GM19438 (cell line): ENCODE results near the gene TRMT61A.

Experiments
- ATAC-seq: cut with Tn5 transposase; IDR thresholded peaks from one replicate; pipeline ENCODE4 v1.9.1; 2021; ENCODE audit warnings: low read depth; ENCODE audit not compliant: unreplicated experiment

The TRMT61A gene

DNA sequence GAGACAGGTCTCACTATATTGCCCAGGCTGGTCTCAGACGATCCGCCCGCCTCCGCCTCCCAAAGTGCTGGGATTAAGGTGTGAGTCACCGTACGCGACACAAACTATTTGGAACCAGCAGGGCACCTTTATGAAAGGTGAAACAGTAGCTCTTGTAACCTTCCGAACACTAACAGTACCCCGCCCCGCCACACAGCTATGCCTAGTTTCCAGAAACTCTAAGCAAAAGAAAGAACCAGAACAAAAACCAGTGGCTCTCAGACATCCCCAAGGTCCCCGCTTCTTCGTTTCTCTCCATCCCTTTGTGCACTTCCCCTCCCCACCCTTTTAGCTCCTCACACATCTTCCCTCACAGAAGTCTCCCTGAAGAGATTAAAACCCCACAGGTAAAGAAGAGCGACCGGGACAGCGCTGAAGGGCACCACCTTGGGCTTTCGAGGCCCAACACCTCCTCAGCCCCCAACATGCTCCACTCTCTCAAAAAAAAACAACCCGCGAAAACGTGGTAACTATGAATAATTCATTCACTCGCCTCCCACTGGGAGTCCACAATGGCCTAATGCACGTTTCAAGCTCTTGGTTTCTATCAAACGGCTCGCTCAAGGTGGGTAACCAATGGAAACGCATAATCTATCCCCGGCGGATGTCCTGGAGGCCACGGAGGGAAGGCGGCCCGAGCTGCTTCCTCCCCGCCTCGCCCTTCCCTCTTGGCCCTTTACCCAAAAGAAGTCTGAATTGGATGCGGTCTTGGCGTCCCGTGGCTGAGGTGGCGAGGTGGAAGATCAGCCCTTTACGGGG is 32.6 kb downstream of the TRMT61A start:
- ATAC-seq = peak; percentile 25

DNA sequence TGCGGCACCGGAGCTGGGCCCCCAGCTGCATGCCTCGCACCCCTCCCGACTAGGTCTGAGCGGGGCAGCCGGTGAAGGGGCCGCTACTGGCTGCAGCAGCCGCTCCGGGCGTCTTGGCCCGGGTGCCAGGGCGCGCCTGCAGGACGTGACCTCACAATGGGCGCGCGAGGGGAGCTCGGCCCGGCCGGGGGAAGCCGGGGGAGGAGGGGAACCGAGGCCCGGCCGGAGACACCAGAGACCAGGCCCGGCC is 33.1 kb downstream of the TRMT61A start:
- ATAC-seq = peak; percentile 21

DNA sequence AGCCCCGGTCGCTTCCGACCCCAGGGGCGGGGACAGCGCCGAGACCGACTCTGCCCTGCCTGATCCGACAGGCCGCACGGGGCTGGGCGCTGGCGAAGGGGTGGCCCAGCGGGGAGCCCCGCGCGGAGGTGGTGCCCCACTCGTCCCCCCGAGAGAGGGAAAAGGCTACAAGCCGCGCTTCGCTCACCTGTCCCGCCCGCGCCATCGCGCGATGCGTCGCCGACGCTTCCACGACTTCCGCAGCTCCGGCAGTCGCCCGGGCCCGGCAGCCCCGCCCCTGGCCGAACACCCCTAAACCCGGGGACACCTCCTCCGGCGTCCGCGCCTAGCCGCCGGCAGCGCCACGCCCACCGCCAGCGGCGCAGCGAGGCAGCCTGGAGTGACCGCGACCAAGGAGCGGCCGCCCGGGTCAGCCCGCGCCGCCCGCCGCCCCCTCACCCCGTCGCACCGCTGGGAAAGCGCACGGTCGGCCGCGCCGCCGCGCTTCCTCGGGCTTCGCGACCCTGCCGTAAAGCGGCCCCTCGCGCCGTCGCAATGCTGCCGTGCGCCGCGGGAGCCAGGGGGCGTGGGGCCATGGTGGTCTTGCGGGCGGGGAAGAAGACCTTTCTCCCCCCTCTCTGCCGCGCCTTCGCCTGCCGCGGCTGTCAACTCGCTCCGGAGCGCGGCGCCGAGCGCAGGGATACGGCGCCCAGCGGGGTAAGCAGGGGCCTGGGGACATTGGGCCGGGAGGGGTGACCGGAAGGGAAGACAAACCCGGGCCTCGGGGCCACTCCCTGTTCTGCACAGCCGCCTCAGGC is 33.6 kb downstream of the TRMT61A start, which contains the start of the genes BAG5 and COA8:
TSS of gene BAG5 (minus strand) at position 229 of the 797 bp plus-strand sequence. CDS start 1,493 bp downstream, outside the sequence.
TSS of gene COA8 (plus strand) at position 532 of the 797 bp plus-strand sequence. CDS start at position 574, 42 bp downstream.
- ATAC-seq = peak; percentile 66

DNA sequence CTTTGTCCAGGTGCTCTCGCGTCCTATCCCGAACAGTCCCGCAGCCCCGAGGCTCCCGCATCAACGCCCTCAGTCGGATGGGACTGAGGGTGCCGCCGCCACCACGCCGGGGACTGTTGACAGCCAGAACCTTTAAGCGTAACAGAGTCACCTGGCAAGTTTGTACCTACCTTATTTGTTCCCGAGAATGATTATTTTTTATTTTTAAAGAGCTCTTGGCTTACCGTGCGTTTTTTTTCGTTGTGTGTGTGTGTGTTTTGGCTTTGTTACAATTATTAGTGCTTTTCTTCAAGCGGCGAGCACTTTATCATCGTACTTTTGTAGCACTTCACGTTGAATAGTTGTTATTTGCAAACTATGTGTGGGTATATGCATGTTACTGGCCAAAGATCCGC is 34.2 kb downstream of the TRMT61A start:
- ATAC-seq = no peak

DNA sequence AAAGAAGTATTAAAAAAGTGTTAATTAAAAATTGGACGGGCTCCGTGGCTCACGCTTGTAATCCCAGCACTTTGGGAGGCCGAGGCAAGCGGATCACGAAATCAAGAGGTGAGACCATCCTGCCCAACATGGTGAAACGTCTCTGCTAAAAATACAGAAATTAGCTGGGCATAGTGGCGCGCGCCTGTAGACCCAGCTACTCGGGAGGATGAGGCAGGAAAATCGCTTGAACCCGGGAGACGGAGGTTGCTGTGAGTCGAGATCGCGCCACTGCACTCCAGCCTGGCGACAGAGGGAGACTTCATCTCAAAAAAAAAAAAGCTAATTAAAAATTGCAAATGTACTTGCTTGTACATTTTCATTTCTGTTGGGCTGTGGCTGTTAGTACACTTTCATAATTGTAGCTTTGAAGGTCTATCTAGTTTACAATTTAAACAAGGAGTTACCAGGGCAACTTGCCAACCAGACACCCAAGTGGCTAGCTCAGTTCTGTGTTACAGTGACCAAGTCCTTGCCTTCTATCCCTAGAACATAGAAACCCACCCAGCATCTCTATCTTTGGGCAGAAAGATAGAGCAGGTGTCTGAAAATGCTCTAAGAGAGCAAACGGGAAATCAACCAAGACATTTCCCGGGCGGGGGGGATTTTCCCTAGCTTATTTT is 35.0 kb downstream of the TRMT61A start:
- no peak for ATAC-seq

DNA sequence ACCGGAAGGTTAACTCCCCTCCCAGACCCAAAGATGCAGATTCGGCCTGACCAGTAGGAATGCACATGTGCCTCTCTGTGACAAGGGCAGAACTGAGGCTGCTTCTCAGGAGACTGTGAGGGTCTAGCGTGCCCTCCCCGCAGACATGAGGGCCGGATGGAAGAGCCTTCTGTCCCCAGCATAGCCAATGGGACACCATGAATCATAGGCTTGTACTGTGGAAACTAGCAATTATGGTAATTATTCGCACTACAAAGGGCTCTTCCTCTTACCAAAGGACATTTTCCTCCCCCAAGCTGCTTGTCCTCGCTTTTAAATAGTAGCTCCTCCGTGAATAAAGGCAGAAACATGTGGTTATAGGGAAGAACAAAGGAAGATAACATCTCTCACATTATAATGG is 40.0 kb downstream of the TRMT61A start:
- no peak for ATAC-seq

DNA sequence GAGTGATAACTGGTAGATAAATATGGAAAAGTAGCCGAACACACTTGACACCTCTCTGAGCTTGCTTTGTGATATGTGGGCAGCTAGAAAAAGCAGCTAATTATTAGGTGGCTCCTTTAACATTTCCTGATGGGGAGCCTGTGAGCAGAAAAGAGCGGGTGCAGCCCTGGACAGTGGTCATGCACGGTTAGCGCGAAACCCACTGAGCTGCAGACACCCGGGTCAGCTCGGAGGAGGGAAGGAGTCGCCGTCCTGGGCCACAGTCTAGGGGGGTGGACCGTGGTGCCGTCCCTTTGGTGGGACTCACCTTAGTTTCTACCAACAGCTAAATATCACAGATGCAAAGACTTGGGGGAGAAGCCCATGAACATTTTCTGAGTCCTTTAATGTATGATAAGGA is 40.4 kb downstream of the TRMT61A start:
- no peak for ATAC-seq

DNA sequence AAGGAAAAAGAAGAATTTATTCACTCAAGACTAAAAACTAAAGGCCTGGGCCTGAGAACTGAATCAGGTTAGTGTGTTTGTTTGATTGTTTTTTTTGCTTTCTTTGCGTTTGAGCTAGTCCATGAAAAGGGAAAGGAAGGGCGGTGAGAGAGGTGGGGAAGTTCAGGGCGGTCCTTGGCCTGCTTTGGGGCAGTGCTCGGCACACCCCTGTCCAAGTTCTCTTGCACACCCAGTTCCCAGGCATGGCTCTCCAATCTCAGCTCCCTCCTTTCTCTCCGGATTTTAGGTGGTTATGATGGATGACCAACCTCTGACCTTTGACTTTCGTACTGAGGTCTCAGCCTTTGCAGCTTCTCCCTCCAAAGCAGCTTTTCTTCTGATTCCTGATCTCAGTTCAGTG is 45.1 kb downstream of the TRMT61A start:
- no peak for ATAC-seq

DNA sequence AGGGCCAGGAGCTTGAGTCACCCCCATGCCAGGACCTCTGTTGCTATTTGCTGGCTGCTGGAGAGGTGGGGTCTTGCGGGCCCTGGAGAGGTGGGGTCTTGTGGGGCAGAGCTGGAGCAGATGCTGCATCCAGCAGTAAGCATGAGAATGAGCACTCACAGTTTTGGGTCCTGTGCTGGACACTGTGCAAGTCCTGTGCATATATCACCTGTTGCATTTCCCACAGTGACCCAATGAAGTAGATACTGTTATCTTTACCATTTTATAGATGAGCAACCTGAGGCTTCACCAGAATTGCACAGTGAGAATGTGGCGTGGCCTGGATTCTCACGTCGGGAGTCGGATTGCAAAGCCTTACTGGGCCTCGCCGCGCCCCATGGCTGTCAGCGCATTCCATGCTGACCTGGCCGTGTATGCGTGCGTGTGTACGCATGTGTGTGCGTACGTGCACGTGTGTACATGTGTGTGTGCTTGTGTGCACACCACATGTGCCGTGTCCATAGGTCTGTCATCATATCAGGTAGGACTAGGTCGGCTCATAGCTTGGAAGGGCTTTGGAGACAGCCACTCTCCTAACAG is 45.8 kb downstream of the TRMT61A start:
- no peak for ATAC-seq

DNA sequence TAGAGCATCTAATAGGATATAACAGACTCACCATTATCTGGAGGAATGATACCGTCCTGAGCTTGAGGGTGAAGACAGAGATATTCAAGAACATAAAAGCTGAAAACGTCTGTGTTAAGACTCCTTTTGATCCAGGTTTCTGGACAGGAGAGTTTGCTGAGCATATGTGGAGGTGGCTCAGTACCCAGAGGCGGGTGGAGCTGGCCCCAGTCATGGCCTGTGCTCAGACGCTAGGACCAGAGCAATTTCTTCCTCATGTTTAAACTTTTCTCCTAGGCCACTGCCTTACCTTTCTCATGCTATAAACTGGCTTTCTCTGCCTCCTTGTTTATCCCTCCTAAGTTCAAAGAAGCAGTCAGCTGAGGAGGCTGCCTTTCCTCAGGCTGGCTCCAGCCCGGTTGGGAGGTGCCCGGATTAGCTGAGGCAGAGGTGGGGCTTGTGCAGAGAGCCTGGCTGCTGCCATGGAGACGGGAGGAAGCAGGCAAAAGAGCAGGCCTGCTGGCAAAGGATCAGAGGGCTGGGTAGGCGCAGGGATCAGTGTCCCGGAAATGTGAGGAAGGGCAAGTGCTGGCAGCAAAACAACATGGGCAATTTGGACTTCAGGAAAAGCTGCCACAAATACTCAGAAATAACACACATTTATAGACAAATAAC is 47.5 kb downstream of the TRMT61A start:
- no peak for ATAC-seq

DNA sequence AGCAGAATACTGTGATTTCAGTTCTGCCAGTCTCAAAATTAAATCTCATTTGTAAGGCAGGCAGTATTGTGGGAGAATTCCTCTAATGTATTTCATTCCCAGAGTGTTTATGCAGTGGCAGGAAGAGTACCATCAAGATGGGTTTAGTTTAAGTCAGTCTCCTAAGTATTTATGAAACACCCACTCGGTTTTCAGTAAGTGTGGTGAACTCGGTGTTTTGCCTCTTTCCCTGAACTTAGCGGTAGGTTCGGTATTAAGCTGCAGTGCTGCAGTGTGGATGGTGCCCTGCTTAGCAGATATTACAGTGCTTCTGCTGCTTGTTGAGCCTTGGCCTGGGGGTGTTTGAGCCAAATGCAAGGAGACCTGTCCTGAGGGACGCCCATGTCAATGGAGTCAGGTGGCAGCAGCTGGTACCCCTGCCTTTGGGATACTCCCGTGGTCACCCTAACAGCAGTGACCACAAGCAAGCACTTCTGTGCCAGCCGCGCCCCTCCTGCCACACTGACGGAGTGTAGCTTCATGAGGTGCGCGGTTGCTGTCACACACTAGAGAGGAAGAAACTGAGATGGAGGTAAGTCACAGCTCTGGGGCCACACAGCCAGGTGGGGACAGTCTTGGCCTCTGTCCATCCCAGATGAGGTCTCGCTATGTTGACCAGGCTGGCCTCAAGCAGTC is 49.5 kb downstream of the TRMT61A start:
- ATAC-seq = no peak

DNA sequence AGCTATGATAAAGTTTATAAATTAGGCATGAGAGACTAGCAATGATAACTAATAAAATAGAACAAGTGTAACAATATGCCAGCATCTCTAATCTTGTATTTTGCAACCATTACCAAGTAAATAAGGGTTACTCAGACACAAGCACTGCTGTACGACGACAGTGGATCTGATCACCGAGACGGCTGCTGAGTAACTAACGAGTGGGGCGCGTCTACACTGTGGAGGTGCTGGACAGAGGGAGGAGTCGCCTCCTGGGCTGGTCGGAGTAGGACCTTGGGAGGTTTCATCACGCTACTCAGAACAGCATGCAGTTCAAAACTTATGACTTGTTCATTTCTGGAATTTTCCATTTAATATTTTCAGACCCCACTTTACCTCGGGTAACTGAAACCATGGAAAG is 52.2 kb downstream of the TRMT61A start:
- no peak for ATAC-seq

DNA sequence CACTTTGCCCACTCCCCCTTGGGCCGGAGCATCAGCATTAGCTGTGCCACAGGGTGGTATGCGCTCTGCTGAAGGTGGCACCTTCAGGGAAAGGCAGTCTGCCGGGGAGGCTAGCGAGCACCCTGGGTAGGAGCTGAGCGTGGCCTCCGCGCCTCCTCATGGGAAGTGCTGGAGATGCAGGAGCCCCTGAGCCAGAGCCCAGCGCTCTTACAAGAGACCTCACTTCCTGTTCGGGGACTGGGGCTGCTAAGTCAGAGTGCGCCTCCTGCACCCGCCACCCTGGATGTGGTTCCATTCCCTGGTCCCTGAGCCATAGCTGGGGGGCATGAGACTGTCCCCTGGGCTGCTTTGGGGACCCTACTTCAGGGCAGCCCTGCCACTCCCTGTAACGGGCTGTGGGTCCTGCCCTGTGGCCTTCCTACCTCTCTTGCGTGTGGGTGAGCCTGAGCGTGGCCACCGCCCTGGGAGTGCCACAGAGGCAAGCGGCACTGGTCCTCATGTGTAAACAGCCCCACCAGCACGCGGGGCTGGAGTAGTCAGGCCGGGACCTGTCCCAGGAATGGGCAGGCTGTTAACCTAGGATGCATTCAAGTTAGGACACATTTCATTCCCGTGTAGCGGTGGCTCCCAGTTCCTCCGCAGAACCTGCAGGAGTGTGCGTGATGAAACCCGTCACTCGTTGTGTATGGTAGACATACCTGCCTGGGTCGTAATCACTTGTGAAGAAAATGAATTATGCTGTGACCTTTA is 53.1 kb downstream of the TRMT61A start:
- ATAC-seq = no peak

DNA sequence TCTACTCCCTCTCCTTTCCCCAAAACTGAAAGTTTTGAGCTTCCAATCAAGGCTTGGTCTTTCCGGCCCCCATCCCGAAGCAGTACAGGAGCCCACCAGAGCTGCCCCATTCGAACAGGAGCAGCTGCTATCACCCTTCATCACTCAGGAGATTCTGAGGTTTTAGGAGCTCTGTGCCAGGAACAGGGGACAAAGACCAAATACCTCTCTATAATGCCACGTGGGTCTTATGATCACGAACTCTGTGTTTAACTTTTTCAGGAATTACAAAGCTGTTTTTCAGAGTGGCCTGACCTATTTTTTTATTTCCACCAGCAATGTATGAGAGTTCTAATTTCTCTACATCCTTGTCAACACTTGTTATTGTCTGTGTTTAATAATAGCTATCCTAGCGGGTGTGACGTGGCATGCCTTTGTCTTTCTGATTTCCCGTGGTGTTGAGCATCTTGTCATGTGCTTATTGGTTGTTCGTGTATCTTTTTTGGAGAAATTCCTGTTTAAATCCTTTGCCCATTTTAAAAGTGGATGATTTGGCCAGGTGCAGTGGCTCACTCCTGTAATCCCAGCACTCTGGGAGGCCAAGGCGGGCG is 55.4 kb downstream of the TRMT61A start:
- no peak for ATAC-seq
